DMS79 (cell line): ENCODE measurements around the gene RBM44.

Experiments used
- DNase-seq: peaks from one replicate; lab custom pipeline; 2025; lab: John Stamatoyannopoulos, UW

Gene RBM44

DNA sequence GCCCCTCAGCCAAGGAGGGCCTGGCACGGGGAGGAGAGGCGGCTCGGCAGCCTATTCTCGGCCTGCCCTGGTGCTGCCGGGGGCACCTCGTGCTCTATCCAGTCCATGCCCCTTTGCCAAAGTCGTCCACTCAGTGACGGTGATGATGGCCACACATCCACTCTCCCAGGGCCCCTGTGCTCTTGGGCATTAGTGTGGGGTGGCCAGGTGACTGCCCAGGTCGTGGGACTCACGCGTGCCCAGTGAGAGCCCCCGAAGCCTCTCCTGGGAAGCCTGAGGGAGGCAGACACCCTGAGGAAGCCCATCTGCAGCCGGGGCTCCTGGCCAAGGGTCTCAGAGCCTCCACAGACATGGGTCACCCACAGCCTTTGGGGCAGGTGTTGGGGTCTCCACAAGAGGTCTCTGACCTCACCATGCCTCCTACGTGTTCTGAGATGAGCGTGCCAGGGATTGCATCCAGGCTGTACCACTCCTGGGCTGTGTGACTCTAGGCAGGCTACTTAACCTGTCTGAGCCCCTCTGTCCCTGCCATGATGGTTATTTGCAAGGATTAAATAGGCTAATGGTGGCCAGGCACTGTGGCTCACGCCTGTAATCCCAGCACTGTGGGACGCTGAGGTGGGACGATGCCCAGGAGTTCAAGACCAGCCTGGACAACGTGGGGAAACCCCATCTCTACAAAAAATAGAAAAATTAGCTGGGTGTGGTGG, 73.8 kb downstream of the RBM44 start:
- no peak for DNase-seq

DNA sequence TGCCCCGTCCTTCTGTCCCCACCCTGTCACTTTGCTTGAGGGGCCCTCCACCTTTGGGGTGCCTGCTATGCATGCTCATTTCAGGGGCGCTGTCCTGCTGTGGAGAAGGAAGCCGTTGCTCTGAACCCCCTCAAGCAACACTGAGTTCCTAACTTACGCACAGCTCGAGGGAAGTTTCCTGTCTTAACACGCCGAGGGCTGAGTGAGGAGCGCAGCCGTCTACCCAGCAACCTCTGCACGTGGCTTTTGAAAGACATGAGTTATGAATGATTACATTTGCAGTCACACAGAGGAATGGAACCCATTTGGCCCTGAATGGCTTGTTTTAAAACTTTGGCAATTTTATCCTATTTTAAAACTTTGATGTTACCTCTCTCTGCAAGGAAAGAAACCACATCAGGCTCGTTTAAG, 74.8 kb downstream of the RBM44 start:
- no peak for DNase-seq

DNA sequence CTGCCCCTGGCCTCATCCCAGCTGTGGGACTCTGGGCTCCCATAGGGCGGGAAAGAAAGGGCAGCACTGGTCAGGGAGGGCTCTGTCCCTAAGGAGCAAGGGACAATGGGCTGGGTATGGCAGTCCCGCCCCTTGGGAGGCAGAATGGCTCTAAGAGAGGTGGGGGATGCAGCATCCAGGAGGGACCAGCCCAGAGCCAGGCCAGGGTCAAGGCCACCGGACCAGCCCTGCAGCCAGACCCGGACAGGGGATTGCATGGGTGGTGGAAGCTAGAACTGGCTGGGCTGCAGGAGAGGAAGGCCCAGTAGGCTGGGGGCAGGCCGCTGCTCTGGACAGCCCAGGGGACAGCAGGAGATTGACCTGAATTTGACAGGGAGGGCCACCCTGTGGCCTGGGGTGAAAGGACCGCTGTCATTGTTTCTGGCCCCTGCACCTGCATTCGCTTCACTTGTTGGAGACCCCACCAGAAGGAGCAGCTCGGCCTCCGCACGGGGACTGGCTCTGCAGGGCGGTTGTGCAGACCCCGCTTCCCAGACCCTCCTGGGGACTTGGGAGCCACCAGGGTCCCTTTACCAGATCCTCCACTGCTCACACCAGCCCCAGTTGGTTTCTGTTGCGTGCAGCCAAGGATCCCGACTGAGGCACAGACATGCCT, 75.4 kb downstream of the RBM44 start:
- DNase-seq, result no peak

DNA sequence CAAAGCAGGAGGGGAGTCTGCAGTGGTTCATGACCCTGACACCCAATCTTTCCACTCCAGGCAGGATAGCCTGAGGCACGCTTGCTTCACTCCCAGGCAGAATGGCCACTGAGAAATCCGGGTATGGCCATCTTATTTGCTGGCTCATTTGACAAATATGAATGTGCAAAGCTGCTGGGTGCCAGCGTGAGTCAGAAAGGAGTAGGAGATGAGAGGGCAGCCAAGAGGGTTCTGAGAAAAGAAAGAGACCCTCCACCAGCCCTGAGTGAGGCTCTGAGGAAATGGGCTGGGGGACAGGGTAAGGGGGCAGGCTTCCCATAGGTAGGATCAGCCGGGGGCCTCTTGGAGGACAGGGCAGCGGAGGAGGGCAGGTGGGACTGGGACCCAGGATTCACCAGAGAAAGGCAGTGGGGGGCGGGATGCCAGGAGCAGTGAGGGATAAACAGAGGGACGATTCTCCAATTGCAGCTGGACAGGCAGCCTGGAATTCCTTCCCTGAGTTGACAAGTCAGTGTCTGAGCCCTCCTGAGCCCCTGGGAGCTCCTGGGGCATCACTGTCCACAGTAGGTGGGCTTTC, 76.1 kb downstream of the RBM44 start:
- DNase-seq, result no peak

DNA sequence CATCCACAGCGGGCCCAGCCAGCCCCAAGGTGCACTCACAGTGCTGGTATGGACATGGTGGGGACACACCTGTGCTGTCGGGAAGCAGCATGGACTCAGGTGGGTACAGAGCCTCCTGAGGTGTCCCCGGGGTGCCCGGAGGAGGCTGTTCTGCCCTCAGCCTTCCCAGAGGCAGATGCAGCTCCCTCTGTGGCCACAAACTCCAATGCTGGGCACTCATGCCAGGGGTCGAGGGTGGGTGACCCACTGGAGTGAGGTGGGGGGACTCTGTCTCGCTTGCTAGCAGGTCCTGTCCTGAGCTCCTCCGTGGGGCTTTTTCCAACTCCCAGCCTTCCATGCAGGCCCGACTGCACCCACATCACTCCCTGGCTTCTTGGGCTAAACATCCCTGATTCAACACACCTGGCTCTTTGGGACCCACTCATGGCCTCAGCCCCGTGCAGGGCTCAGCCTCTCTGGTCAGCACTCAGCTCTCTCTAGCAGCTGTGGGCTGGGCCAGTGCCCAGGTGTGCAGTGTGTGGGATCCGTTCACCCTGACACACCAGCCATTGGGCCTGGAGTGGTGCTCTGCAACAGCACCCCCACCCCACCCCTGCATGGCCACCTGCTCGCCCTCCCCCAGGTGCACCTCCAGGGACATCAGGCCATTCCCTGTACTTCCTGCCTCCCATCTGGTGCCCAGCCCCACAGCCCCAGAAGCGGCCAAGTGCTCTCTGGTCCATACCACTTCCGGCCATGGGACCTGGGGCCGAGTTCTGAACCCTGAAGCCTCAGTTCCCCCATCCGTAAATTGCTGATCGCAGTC, 76.9 kb downstream of the RBM44 start:
- DNase-seq, result no peak

DNA sequence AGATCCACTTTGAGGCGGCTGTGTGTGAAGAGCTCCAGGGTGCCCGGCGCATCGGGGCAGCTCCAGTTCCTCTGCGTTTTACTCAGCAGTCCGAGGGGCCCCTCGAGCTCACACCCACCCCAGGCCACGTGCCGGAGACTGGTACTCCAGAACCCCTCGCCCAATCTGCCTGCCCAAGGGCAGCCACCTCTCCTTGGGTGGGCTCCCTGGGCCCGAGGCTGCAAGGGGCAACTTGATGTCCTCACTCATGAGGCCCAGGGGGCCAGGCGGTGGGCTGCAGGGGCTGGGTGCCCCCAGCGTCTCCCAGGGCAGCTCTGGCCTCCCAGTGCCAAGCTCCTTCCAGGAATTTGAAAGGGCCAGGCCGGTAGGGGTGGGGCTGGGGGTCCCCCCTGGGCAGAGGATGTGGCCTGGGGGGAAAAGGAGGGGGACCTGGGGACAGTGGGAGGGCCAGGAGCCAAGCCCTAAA, 77.5 kb downstream of the RBM44 start:
- DNase-seq, result no peak

DNA sequence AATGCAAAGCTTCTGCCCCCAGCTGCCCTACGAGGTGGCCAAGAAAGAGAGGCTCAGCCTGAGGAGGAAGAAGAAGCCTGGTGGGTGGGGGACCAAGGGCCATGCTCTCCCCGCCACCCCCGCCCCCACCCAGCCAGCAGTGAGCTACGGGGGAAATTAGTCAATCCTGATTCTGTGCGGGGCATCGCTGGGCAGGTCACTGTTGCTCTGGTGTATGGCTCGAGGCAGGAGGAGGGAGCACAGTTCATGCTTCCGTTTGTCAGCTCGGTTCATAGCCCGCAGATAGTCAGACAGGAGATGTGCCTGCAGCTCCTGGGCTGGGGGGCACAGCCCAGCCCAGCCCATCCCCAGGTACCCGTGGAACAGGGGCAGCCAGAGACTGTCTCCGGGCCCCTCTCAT, 78.0 kb downstream of the RBM44 start:
- no peak for DNase-seq

DNA sequence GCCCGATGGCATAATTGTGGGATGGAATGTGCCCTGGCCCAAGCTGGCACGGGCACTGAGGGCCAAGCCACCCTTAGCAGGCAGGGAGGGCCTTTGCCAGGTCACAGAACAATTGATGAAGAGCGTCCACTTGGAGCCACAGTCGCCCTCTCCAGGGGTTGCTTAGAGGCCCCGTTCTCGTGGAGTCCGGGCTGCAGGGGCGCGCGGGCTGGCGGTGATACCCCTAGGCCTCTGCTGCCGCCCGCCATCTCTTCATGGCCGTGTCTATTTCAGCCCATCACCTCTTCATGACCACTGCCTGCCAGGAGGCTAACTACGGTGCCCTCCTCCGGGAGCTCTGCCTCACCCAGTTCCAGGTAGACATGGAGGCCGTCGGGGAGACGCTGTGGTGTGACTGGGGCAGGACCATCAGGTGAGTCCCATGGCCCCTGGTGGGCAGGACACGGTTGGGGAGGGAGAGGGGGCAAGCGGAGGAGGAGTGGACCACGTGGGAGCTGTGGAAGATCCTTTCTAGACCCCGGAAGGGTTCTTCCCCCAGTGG, 78.4 kb downstream of the RBM44 start:
- DNase-seq, result no peak

DNA sequence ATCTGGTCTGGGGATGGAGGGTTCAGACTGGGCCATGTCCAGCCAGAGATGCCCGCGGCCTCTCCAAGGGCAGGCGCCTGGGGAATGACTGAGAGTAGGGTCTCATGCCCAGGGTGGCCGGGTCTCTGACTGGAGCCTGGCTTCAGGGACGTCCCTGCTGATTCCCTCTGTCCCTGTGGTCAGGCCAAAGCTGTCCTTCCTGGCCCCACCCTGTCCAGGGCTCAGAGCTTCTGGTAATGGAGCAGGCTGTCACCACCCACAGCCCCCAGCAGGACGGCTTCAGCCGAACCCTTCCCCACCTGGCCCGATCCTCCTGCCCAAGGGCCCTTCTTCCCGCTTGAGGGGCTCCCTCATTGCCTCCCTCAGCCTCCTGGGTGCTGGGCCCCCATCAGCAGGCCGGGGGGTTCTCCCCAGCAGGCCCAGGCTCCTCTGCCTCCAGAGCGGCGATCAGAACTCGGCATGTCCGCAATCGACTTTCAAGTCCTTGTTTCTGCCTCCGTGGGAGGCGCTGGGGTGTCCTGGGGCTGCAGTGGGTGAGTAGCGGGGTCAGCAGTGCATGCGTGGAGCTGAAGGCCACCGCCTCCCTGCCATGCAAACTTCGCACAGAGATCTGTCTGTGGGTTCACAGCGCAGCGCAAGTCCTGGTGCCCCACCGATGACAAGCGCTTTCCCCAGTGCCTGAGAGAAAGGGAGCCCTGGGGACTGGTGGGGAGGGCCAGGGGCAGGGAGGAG, 79.2 kb downstream of the RBM44 start:
- DNase-seq, result no peak

DNA sequence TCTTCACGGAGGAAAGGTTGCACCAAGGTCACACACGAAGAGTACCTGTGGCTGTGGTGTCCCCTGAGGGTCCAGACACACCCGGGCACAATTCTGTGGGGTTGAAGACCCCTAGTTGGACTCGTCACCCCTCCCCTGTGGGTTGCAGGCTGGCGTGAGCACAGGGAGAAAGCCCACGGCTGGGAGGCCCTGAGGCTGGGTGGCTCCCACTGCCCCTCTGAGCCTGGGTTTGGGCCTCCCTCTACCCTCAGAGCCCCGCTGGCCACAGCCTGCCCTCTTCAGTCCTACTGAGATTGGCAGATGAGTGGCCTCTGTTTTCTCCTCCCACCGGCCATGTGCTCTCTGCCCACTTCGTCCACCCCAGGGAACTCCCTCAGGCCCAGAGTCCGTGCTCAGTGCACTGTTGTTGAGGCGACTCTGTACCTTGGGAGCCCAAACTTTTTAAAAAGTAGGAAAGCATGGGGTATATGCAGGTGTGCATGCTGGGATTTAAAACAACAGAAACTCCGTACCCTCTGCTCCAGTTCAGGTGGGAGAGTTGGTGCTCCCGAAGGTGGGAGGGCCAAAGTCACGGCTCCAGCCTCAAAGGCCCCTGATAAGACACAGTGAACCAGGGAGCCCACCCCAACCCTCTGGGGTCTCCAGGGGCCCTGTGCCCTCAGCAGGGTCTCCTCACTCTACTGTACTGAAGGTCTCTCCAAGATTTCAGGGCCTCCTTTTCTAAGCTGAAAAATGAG, 79.9 kb downstream of the RBM44 start:
- no peak for DNase-seq

DNA sequence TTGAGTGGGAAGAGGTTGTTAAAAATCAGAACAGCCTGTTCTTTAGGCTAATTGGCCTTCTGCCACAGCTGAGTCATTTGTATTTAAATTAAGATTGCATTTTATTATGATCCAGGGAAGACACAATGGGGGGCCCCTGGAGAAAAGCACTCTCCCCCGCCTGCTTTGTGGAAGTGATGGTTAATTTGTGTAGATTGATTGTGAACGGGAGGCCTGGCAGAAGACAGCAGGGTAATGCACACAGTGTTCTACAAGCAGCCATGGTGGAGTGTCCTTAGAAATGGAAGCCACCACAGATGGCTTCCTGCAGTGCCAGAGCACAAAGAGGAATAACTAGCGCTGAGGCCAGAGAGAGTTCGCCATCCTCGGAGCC, 80.5 kb downstream of the RBM44 start:
- no peak for DNase-seq

DNA sequence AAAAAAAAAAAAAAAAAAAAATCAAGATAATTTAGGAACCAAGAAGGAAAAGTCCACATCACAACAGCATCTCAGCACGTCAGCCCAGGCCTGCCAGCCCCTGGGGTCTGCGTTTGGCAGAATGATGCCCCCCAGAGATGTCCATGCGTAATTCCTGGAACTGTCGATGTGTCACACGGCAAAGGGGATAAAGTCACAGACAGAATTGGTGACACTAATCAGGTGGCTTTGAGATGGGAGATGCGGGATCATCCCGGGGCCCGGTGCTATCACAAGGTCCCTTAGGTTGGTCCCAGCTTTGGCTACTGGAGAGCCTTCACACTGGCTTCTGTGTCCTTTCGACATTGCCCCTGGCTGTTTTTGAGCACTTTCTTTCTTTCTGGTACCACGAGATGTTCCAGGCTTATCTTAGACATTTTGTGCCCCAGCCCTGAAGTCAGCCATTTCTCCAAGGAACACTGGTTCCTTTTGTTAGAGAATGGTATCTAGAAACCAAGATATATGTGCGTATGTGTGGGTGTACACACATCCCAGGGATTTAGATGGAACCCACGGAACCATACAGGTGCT, 81.5 kb downstream of the RBM44 start:
- no peak for DNase-seq

DNA sequence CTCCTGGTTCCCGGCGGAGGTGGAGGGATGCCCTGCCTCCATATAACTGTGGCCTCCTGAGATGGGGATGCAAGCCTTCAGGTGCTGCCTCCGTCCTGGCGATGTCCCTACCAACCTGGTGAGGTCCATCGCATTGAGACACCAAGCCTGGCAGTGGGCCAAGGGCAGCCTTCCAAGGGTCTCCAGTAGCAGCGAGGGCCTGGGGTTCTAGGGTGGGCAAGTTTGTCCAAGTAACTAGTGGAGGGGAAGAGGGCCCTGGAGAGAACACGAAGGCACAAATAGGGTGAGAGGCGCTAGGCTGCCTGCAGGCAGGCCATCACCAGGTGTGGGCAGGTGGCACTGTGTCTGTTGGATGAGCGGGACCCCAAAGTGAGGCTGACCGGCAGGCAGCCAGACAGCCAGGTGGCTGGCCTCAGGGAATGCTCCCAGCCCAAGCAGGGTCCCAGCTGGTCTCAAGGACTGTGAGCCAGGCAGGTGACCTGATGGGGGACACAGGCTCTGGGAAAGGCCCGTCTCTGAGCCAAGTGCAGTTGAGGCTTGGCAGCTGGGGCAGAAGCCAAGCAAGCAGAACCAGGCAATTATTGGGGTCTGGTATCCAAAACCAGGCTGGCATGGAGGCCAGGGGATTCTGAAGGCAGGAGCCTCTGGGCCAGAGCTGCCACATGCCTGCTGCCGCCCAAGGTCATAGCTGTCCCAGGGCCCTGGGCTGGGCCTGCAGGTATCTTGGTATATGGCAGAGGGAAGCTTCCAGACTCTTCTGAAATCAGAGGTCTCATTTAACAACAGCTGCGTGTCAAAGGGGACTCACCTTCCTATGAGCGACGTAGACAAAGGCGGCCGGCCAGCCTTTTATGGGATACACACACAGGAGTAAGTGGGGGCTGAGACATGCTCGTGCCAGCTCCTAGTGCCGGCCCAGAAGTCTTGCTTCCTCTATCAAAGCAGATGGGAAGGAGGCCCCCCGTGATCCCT, 84.2 kb downstream of the RBM44 start:
- DNase-seq, result no peak

DNA sequence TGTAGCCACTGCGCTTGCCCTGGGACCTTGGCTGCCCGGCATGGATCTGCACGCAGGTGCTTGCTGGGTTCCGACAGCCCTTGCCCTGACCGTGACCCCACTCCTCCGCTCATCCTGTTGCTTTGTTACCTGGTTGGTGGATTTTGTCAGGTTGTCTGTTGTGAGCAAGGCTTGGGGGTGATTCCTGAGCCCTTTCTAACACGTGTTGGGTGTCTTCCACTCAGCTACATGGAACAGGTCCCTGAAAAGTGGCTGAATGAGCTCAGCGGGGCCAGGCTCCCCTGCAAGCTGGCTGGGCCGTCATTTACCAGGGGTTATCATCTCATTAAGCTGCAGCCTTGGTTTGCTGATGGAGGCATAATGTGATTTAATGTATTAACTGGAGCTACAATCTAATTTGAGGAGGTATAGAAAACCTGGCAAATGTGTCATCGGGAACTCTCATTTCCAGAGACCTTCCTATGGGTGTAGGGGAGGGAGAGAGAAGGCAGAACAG, 85.4 kb downstream of the RBM44 start:
- DNase-seq, result no peak

DNA sequence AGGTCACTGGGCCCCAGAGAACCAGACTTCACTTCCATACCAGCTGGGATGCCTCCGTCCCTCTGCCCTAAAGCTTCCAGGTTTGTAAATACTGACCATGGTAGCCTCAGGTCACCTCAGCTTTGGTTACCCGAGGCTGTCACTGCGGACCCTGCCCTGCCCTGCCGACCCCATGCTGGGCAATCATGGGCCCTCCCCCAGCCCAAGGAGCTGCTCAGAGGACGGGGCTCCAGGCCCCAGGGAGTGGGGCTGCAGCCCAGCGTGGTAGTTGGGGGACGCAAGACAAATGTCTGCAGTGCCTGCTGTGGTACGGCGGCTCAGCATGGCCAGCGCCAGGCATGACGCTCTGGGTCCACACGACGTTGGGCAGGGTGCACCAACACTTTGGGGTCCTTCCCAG, 86.1 kb downstream of the RBM44 start:
- no peak for DNase-seq

DNA sequence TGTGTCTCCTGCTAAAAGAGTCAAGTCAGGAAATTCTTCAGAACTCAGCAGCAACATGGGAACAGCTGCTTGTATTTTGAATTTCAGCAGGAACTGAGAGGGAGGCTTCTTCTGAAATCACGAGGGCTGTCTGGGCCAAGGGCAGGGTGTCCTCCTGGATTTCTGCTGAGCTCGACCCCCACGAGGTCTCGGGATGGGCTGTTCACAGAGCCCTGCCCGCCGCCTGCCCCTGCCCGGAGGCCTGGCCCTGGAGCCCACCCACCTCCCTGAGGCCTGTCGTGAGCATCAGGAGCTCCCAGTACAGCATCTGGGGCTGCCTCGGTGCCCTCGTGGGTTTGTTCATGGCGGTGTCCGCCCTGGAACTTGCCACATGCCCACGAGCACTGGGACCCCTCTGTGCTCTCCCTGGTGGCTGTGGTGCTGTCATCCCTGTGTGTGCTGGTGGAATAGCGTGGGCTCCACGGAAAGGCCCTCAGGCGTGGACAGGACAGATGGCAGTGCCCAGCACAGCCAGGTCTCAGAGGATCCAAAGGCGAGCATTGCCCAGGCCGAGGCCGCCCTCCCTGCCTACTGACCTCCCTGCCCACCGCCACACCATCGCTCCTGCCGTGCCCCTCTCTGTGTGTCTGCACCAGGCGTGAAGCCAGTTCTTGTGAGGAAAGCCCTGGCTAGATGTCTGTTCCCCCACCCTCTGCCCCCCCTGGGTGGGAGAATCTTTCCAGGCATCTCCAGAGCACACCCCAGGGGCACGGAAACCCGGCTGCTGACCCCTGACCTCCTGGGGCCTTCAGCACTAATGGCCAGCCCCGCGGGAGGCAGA, 86.7 kb downstream of the RBM44 start:
- DNase-seq, result no peak

DNA sequence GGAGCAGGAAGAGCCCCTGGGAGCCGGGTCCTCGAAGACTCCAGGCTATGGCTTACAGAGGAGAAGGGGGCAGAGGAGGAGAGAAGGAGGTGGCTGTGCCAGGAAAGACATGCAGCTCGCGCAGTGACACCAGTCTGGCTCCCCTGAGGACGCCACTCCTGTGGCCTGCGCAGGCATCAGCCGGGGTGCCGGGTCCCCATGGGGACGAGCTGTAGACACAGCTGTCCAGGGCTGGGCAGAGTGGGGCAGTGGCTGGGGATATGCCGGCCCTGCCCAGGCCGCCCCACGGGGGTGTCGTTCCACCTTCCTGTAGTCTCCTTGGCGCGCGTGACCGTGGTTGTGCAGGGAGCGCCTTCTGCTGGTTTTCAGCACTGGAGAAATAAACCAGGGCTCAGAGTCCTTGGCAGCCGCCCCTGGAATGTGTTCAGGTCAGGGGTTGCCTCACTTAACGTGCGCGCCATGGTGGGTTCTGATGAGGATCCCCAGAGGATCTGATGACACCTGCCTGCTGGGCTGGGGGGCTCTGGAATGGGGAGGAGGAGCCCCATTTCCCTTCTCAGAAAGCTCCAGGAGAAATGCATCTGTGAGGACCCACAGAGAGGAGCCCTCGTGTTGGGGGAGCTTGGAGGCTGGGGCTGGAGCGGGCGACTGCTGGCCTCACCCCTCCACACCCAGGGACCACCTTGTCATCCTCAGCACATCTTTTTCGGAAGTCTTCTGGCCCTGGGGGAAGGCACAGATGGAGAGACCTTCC, 87.5 kb downstream of the RBM44 start:
- no peak for DNase-seq
